Measurements from ENCODE around the gene ORM2. TPM values are rescaled to one million over a fixed set of nuclear protein-coding genes. Genes with fewer than 3 reads are reported as not detected.

The ORM2 gene
- total and polyA plus RNA-seq, 2 donors (not counting 1 experiment from before 2014, with no cell fraction given), result not detected

DNA sequence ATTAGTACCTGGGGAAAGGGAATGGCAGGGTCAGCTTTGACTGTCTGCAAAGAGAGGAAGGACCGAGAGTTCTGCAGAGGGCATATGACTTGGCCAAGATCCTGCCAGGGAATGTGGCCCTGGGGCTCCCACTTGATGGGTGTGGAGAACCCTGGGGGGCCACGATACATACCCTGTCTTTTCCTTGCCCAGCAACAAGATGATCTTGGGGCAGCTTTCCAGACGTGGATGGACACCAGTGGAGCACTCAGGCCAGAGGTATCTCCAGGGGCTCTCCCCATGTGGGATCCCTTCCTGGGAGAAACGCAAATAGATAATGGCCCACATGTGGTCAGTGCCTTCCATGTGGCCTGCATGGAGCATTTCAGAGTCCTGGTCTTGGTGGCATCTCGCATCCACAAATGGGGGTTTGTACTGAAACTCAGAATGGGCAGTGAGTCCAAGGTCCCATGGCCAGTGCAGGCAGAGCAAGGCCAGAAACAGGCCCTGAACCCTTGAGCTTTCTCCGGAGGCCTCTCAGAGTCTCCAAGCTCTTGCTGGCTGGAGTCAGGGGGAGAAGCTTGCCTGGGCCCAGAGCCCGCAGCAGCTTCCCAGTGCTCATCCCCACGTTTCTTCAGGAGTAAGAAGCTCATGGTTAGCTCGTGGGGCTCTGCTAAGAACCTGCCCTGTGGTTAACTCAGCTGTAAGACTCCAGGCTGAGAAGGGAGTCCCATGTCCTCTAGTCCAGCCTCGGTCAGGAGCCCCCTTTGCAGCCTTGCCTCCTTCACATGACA lies 25.1 kb upstream of the ORM2 start:
- no peak overlapping the region for H3K27ac Mint-ChIP-seq
- no peak overlapping the region for H3K4me3 Mint-ChIP-seq
- DNase-seq (no peak), ATAC-seq (ENCODE audit: low read depth) (no peak)
- Histone ChIP-seq H2AFZ (ENCODE audit: insufficient read depth, low read depth, low read length, poor library complexity, severe bottlenecking) (no peak overlapping the region), H3K9me3 (ENCODE audit: control extremely low read depth in 1 of 3, control insufficient read depth in 2 of 3, insufficient read depth in 1 of 3, low read length in 2 of 3) (no peaks in the 10 kb centered on the region), H3K36me3 (replicated peaks in 1 of 2; ENCODE audit: control extremely low read depth in 1 of 2, control insufficient read depth in 1 of 2, extremely low read depth in 1 of 2, insufficient read depth in 2 of 2, low read length in 1 of 2) (no peaks in the 10 kb centered on the region), H3K27ac (ENCODE audit: low read length in 2 of 2) (no peak overlapping the region), H3K27me3 (replicated peaks in 1 of 4; ENCODE audit: control extremely low read depth in 1 of 4, control insufficient read depth in 3 of 4, insufficient read depth in 4 of 4, low read length in 3 of 4) (peaks cover 0 to 7% (median 1%) of the 10 kb centered on the region in 4 experiments), H3K4me2 (replicated peaks; ENCODE audit: low read depth, low read length, poor library complexity, severe bottlenecking) (no peak overlapping the region), H3K4me3 (ENCODE audit: control extremely low read depth in 1 of 5, extremely low read depth in 1 of 5, insufficient read depth in 1 of 5, low read depth in 2 of 5, low read length in 4 of 5) (no peak overlapping the region), H4K20me1 (ENCODE audit: control insufficient read depth, insufficient read depth, low read length, poor library complexity, severe bottlenecking) (no peaks in the 10 kb centered on the region), H3K79me2 (ENCODE audit: control insufficient read depth, insufficient read depth, low read length) (no peaks in the 10 kb centered on the region), H3K9ac (ENCODE audit: low read length) (no peak overlapping the region), H3K4me1 (ENCODE audit: control insufficient read depth in 2 of 2, insufficient read depth in 2 of 2, low read length in 2 of 2) (peaks cover 0 to 6% of the 10 kb centered on the region in 2 donors)
- no peaks in the 10 kb centered on the region for H3K9me3 Mint-ChIP-seq (ENCODE audit: insufficient read depth)
- CTCF ChIA-PET, result interaction anchor here (1.0 to 1.2 kb wide), 3 partner anchors 15 to 149 kb away, joined by 3 read pairs; partner anchors contain the start of gene COL27A1
- POLR2A ChIA-PET, result no interaction called here
- peaks cover 4% of the 10 kb centered on the region for H3K27me3 Mint-ChIP-seq
- TF ChIP-seq, protein P1, sequence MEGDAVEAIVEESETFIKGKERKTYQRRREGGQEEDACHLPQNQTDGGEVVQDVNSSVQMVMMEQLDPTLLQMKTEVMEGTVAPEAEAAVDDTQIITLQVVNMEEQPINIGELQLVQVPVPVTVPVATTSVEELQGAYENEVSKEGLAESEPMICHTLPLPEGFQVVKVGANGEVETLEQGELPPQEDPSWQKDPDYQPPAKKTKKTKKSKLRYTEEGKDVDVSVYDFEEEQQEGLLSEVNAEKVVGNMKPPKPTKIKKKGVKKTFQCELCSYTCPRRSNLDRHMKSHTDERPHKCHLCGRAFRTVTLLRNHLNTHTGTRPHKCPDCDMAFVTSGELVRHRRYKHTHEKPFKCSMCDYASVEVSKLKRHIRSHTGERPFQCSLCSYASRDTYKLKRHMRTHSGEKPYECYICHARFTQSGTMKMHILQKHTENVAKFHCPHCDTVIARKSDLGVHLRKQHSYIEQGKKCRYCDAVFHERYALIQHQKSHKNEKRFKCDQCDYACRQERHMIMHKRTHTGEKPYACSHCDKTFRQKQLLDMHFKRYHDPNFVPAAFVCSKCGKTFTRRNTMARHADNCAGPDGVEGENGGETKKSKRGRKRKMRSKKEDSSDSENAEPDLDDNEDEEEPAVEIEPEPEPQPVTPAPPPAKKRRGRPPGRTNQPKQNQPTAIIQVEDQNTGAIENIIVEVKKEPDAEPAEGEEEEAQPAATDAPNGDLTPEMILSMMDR (IDR thresholded peaks at IDR 0.05), result no peak
- no peak for TF ChIP-seq EZH2 (IDR thresholded peaks at IDR 0.05; ENCODE audit: borderline replicate concordance, insufficient read depth, low read depth, low read length, poor library complexity, severe bottlenecking)
- intact Hi-C loops (cut with micrococcal nuclease), result loop anchor here (1.0 kb wide), 1 partner anchor 222 kb away; no protein-coding TSS in a partner anchor
- 87% methylated on average over 10 of the region's 10 CpGs for WGBS (ENCODE audit: insufficient coverage)
- peaks cover 3% of the 10 kb centered on the region for H3K4me1 Mint-ChIP-seq

DNA sequence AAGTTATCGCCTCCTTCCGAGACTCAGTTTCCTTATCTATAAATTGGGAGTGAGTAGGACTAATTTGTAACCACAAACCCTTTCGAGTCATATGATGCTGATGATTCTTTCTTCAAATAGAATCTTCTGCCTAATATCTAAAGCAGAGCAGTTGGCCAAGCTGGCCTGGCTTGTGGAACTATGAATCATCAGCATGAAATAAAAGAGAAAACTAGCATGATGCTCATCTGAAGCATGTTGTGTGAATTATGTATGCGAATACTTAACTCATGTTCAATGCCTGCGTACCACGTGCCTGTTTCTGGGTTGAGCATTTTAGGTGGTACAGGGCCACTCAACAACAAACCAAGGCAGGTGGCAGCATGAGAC lies 21.8 kb upstream of the ORM2 start:
- H3K36me3 ChIP-seq (replicated peaks in 1 of 2; ENCODE audit: control extremely low read depth in 1 of 2, control insufficient read depth in 1 of 2, extremely low read depth in 1 of 2, insufficient read depth in 2 of 2, low read length in 1 of 2), result no peaks in the 10 kb centered on the region
- H3K27me3 ChIP-seq (replicated peaks in 1 of 4; ENCODE audit: control extremely low read depth in 1 of 4, control insufficient read depth in 3 of 4, insufficient read depth in 4 of 4, low read length in 3 of 4), result peaks cover 0 to 6% (median 1%) of the 10 kb centered on the region in 4 experiments
- no peak overlapping the region for H2AFZ ChIP-seq (ENCODE audit: insufficient read depth, low read depth, low read length, poor library complexity, severe bottlenecking)
- intact Hi-C loops (cut with micrococcal nuclease), result no loop called here
- no peak overlapping the region for H3K4me3 Mint-ChIP-seq
- no peak overlapping the region for H3K4me2 ChIP-seq (replicated peaks; ENCODE audit: low read depth, low read length, poor library complexity, severe bottlenecking)
- H3K27ac Mint-ChIP-seq, result no peak overlapping the region
- H3K4me1 Mint-ChIP-seq, result peaks cover 3% of the 10 kb centered on the region
- no peaks in the 10 kb centered on the region for H4K20me1 ChIP-seq (ENCODE audit: control insufficient read depth, insufficient read depth, low read length, poor library complexity, severe bottlenecking)
- H3K9me3 Mint-ChIP-seq (ENCODE audit: insufficient read depth), result no peaks in the 10 kb centered on the region
- ATAC-seq (ENCODE audit: low read depth) (no peak), DNase-seq (no peak)
- no peaks in the 10 kb centered on the region for H3K9me3 ChIP-seq (ENCODE audit: control extremely low read depth in 1 of 3, control insufficient read depth in 2 of 3, insufficient read depth in 1 of 3, low read length in 2 of 3)
- CTCF ChIA-PET, result interaction anchor here (0.8 kb wide), 1 partner anchor 17 kb away, joined by 3 read pairs; no protein-coding TSS in a partner anchor
- 81% methylated on average over 3 of the region's 6 CpGs for WGBS (ENCODE audit: insufficient coverage)
- H3K27ac ChIP-seq (ENCODE audit: low read length in 2 of 2), result no peak overlapping the region
- no peak overlapping the region for H3K9ac ChIP-seq (ENCODE audit: low read length)
- TF ChIP-seq EZH2 (IDR thresholded peaks at IDR 0.05; ENCODE audit: borderline replicate concordance, insufficient read depth, low read depth, low read length, poor library complexity, severe bottlenecking), result no peak
- TF ChIP-seq, protein P1 (IDR thresholded peaks at IDR 0.05), result no peak
- H3K4me3 ChIP-seq (ENCODE audit: control extremely low read depth in 1 of 5, extremely low read depth in 1 of 5, insufficient read depth in 1 of 5, low read depth in 2 of 5, low read length in 4 of 5), result no peak overlapping the region
- peaks cover 0 to 6% of the 10 kb centered on the region in 2 donors for H3K4me1 ChIP-seq (ENCODE audit: control insufficient read depth in 2 of 2, insufficient read depth in 2 of 2, low read length in 2 of 2)
- POLR2A ChIA-PET, result no interaction called here
- no peaks in the 10 kb centered on the region for H3K79me2 ChIP-seq (ENCODE audit: control insufficient read depth, insufficient read depth, low read length)
- H3K27me3 Mint-ChIP-seq, result peaks cover 4% of the 10 kb centered on the region
